Endothelial cell of umbilical vein (primary cell): Measurements from ENCODE around the gene GOLGA6A.

Experiments used
- CTCF ChIP-seq, 2 donors: IDR thresholded peaks; 1 replicate in 1 of 2; 2 replicates in 1 of 2; pipeline ENCODE4 v1.5.1; 2011; ENCODE audit warnings: low read length in 2 of 2, mild to moderate bottlenecking in 2 of 2, moderate library complexity in 2 of 2, control low read depth in 1 of 2, inconsistent platforms in 1 of 2, low read depth in 1 of 2; ENCODE audit not compliant: insufficient read depth in 1 of 2; ENCODE audit errors: extremely low read depth in 1 of 2
- EZH2 ChIP-seq: IDR thresholded peaks from 2 replicates; pipeline ENCODE4 v1.6.1; 2012; ENCODE audit warnings: borderline replicate concordance, low read depth, mild to moderate bottlenecking, moderate library complexity, low read length, inconsistent platforms; ENCODE audit not compliant: severe bottlenecking
- FOS ChIP-seq: IDR thresholded peaks from 2 replicates; pipeline ENCODE4 v1.6.1; 2011; ENCODE audit warnings: mild to moderate bottlenecking, low read length, moderate library complexity, borderline replicate concordance; ENCODE audit not compliant: insufficient read depth
- GATA2 ChIP-seq: IDR thresholded peaks from 2 replicates; pipeline ENCODE4 v1.7.0; 2011; ENCODE audit warnings: low read depth, mild to moderate bottlenecking, moderate library complexity, mixed read lengths, low read length; ENCODE audit not compliant: insufficient read length, insufficient read depth
- JUN ChIP-seq: IDR thresholded peaks from 2 replicates; pipeline ENCODE4 v1.6.1; 2011; ENCODE audit warnings: borderline replicate concordance, low read depth; ENCODE audit not compliant: insufficient read length, insufficient read depth
- MYC ChIP-seq: IDR thresholded peaks from one replicate; pipeline ENCODE4 v1.6.1; 2011; ENCODE audit warnings: mild to moderate bottlenecking, low read depth, low read length
- POLR2A ChIP-seq: IDR thresholded peaks from 2 replicates; pipeline ENCODE4 v1.6.1; 2012; ENCODE audit warnings: low read depth, mild to moderate bottlenecking, control low read depth, low read length
- POLR2AphosphoS5 ChIP-seq: IDR thresholded peaks from 2 replicates; pipeline ENCODE4 v1.6.1; 2012; ENCODE audit warnings: low read depth, mild to moderate bottlenecking, control low read depth, low read length, moderate library complexity; ENCODE audit not compliant: insufficient read depth

GRCh38 chr15:74043425-74044266, 38.7 kb downstream of the GOLGA6A start:
- no peak for TF ChIP-seq CTCF (IDR thresholded peaks at IDR 0.05; ENCODE audit: extremely low read depth in 1 of 2, insufficient read depth in 1 of 2, low read depth in 1 of 2, low read length in 2 of 2)
- no peak for TF ChIP-seq EZH2
- no peak for TF ChIP-seq POLR2A
- TF ChIP-seq POLR2AphosphoS5, result no peak
- no peak for TF ChIP-seq JUN
- TF ChIP-seq FOS, result no peak
- no peak for TF ChIP-seq MYC
- TF ChIP-seq GATA2, result no peak
